ENCODE results near the gene ACOX2.

DNA sequence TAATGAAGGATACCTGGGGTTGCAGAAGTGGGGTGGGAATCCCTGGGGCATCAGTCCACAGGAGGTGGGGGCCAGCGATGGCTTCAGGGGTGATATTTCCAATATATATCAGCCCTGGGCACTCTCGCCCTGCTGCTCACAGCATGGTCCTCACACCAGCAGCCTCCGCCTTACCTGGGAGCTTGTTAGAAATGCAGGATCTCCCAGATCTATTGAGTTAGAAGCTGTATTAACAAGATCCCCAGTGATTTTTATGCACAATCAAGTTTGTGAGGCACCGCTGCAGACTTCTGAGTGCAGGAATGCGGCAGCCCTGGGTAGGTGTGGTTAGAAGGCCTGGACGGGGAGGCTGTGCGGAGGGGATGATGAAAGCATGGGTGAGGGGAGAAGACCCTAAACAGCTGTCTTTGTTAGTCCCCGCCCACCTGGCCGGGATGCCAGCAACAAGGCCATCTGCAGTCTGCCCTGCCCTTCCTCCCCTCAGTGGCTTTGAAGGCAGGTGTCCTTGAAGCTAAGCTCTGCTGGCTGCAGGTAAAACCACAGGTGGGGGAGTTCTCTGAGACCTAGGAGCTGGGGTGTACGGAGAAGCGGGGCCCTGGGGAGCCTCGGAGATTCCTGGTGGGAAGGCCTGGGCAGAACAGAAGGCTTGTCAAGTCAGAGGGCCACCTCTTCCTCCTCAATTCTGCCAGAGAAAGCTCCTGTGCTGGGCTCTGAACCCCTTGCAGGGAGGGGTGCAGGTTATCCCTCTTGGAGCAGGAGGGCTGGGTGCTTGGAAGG is 28.8 kb upstream of the ACOX2 start:
- TF ChIP-seq MAX (IDR thresholded peaks at IDR 0.05), result no peak
- TF ChIP-seq, protein P1, sequence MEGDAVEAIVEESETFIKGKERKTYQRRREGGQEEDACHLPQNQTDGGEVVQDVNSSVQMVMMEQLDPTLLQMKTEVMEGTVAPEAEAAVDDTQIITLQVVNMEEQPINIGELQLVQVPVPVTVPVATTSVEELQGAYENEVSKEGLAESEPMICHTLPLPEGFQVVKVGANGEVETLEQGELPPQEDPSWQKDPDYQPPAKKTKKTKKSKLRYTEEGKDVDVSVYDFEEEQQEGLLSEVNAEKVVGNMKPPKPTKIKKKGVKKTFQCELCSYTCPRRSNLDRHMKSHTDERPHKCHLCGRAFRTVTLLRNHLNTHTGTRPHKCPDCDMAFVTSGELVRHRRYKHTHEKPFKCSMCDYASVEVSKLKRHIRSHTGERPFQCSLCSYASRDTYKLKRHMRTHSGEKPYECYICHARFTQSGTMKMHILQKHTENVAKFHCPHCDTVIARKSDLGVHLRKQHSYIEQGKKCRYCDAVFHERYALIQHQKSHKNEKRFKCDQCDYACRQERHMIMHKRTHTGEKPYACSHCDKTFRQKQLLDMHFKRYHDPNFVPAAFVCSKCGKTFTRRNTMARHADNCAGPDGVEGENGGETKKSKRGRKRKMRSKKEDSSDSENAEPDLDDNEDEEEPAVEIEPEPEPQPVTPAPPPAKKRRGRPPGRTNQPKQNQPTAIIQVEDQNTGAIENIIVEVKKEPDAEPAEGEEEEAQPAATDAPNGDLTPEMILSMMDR (IDR thresholded peaks at IDR 0.05 in 2 of 3, conservative IDR thresholded peaks at IDR 0.05 in 1 of 3; ENCODE audit: borderline replicate concordance in 1 of 3, insufficient read depth in 1 of 3, low read depth in 2 of 3, low read length in 2 of 3), result no peak
- TF ChIP-seq SIN3A (IDR thresholded peaks at IDR 0.05; ENCODE audit: low read depth), result no peak
- no peak for TF ChIP-seq POLR2A (IDR thresholded peaks at IDR 0.05; ENCODE audit: borderline replicate concordance, extremely low read depth, insufficient read depth, insufficient read length)
- no peak for TF ChIP-seq CEBPB (IDR thresholded peaks at IDR 0.05; ENCODE audit: low read depth)
- TF ChIP-seq ZNF274 (IDR thresholded peaks at IDR 0.05; ENCODE audit: low read depth, low read length), result no peak
- TF ChIP-seq EZH2phosphoT487 (IDR thresholded peaks at IDR 0.05; ENCODE audit: borderline replicate concordance), result no peak
- no peak for TF ChIP-seq YY1 (IDR thresholded peaks at IDR 0.05; ENCODE audit: extremely low read depth, insufficient replicate concordance, low read depth, low read length)
